Nucleus accumbens (tissue), 56 donors: ENCODE measurements around the gene FOXL1.
A peak's percentile ranks its signal among the peaks of the same experiment; 100 is the strongest.

Experiments
- DNase-seq, 56 donors: peaks; one replicate each; lab custom pipeline; 2025; lab: John Stamatoyannopoulos, UW

Gene FOXL1

GRCh38 chr16:86567701-86568581 lies 10.4 kb upstream of the FOXL1 start:
- no peak for DNase-seq

GRCh38 chr16:86568677-86569623 lies 9.4 kb upstream of the FOXL1 start:
- no peak for DNase-seq

DNA sequence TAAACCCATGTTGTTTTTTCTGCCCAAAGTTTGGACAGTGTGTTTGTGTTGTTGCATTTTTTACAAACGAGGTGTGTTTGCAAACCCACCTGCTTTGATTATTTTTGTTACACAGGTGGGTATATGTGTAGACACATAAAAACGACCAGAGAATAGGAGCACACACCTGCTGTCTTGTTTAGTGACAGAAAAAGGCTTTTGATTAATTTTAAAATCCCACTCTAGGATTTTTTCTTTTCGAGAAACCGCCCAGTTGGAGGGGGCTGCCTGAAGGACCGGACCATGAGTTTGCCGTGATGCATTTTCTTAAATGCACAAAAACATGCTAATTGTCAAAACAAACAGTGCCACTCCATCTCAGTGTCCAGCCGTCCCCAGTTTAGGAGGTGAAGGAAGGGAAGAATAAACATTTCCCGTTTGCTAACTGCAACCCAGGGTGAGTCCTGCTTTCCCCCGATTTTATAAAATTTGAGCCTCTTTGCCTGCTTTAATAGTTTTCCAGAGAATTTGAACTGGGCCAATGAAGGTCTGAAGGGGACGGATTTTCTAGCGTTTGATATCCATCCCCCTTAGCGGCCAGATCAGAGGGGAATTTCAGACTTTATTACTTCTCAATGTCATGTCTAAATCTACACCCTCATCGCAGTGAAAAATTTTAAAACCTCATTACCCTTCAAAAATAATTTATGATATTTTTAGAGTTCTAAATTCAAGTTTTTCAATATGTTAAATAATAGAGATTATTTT lies 8.5 kb upstream of the FOXL1 start:
- no peak for DNase-seq

GRCh38 chr16:86570558-86571529 lies 7.5 kb upstream of the FOXL1 start:
- no peak for DNase-seq

DNA sequence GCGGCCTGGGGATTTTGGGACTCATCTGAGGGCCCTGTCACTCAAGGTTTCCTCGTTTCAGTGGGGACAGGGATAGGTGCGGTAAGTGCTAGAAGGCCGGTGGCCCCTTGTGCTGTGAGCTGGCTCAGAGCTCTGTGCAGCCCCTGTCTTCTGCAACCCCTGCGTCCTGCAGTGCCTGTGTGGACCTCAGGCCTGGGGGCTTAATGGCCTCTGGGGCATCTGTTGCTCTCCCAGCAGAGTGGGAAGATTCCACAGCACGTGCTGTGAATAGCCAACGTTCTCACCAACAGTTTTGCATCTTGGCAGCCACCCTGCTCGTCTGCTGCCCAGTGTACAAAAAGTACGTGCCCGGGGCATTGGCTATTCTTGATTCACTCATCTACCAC lies 6.8 kb upstream of the FOXL1 start:
- DNase-seq = no peak

DNA sequence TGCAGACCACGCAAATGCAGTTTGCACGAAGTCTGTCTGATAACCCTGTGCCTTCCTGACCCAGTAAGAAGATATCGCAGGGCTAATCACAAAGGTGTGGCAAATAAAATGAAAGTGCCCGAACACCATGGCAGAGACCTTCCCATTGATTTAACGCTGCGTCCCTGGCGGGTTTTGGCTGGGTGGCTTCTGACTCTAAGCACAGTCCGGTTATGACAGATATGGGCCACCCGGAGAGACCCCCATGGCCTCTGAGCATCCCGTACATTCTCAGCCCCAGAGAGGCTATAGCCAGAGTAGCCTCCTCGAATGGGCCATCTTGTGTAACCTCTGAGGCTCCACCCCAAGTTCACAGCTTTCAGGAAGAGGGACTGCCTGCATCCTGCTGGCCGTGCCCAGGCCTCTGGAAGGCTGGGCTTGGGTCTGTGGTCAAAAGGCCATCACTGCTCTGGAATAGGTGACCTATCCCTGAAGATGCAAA lies 6.3 kb upstream of the FOXL1 start:
- DNase-seq = no peak

DNA sequence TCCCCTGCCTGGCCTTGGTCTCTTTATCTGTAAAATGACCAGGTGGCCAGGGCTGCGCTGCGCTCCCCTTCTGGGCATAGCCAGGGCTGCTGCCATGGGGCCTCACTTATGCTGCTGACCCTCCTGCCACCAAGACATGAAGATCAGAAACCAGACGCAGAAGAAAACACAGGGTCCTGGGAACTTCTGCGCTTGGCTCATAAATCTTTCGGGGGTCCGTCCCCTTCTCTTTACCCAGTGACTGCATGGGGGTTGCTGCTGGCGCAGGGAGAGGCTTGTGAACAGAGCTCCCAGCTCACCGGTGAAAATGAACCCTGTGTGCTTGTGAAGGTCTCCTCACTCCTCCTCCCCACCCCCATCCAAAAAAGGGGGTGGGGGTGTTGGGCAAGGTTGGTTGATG lies 5.7 kb upstream of the FOXL1 start:
- no peak for DNase-seq

DNA sequence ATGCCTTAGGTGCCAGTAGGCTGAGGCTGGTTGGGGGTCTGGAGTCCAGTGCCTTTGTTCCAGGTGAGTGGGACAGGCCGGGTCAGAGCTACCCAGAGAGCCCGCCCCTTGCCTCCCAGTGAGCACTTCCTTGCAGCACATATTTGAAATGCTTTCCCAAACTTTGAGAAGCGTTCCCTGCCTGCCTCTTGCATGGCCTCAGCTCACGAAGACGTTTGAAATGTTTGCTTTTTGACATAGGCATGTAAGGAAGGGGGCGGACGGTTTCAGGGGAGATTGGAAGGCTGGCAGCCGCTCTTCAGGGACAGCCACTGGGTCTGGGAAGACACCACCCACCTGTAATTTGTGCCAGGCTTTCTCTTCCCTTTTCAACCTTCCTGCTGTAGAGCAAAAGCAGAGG lies 5.1 kb upstream of the FOXL1 start:
- DNase-seq = no peak

DNA sequence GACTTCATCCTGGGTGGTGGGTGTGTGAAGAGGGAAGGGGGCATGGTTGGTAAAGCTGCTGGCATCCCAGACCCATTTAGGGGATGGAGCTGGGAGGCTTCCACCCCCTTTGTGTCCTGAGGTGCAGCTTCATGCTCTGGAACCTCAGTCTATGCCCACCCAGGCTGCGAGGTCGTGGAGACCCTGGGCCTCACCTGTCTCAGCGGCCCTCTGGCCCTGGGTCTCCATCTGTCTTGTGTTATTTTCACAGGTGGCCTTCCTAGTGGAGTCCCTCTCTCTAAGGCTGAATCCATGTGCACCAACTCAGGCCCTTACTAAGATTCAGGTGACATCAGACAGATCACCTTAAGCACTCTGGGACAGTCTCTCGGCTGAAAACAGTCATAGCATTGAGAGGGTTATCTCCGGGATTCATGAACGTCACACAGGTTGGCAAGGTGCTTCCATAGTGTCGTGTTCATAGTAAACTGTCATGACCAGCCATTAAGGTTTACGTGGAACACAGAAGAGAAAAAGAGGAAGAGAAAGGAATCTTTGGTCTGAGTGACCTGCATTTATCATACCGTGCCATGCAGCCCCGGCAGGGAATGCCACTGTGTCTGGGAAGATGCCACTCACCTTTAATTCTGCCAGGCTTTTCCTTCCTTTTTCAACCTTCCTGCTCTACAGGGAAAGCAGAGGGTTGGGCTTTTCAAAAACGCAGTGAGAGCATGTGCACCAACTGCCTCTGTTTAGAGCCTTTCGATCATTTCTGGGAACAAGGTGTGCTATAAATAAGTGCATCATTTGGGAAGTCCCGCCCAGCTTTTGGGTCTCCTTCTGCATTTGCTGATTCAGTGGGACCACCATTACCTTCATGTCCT lies 4.5 kb upstream of the FOXL1 start:
- no peak for DNase-seq

DNA sequence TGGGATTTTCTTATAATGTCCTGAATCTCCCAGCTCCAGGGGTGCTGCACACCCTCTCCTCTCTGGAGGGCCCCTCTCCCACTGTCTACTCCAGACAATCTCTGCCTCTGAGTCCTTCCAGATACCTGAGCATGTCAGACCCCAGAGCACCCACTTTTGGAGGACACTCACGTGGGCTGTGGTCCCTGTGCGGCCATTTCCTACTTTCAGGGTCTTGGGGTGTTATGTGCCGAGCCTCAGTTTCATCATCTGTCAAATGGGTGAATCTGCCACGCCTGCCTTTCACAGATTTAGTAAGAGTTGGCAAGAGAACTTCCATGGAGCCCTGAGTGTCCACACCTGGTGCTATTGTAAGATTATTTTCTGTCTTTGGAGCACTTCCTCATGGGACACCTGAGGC lies 3.7 kb upstream of the FOXL1 start:
- no peak for DNase-seq

GRCh38 chr16:86575095-86575685 lies 3.2 kb upstream of the FOXL1 start:
- no peak for DNase-seq

GRCh38 chr16:86575754-86576557 lies 2.4 kb upstream of the FOXL1 start:
- peak in 2 of 56 donors; percentile 5 to 25 for DNase-seq

DNA sequence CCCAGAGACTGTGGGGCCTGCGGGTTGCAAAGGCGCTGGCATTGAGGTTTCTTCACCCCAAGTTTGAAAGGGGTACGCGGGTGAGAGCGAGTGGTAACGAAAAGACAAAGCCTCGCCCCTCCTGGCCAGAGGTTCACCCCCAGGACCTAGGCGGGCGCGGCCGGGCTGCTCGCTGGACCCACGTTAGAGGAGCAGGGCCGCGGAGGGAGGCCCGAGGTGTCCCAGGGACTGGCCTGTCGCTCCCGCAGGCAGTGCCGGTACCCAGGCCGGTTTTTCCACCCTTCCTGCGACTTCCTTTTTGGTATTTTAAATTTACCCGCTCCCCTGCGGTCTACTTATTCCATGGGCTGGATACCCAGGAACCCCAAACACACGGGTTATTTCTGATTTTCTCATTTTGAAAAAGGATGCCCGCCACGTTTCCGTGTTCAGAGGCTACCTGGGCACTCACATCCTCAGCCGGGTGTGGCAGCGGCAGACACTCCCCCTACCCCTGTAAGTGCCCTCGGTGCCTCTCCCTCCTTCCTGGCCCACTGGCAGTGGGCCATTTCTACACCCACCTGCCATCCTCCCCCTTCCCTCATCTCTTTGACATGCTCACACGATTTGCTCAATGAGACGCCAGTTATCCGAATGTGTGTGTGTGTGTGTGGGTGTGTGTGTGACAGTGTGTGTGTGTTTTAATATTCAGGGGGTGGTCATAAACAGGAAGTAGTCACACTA lies 1.6 kb upstream of the FOXL1 start:
- DNase-seq = no peak

DNA sequence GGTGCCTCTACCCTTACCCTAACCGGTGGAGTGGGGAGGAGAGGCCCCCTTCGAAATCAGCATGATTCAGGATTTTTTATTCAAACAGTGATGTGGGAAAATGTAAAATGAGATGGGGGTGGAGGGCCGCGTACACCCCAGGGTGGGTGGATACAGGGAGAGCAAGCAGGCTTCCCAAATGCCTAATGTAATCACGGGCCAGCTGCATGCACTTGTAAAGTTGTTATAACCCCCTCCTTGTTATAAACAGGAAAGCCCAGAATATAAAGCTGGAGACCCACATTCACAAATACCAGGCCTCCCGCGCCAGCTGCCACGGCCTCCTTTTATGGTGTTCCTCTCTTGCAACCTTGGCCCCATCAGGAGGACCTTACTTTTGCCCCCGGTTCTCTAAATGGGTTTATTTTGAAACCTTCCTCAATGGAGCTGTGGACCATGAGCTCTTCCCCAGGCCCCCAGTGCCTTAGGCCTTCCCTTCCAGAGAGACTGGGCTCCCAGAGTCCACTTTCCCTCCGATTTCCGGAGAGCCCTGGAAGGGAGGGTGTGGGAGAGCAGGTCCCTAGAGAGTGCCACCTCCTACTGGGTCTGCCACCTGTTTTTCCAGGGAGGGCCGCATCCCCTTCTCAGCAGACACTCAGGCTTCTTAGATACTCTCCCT lies 906 bp upstream of the FOXL1 start:
- no peak for DNase-seq

- DNase-seq = no peak
Observed at GRCh38 chr16:86578611-86579267, 390 bp downstream of the FOXL1 start.
